Superior temporal gyrus (tissue), 1 donor: Measurements from ENCODE around the gene NR4A3.

ENCODE experiments used
- DNase-seq: peaks from one replicate; pipeline ENCODE4 v3.0.0-alpha.2; 2016; ENCODE audit errors: extremely low spot score

NR4A3 gene

GRCh38 chr9:99876190-99876589 lies 54.5 kb downstream of the NR4A3 start:
- DNase-seq = no peak

- no peak for DNase-seq
These were observed 57.0 kb downstream of the NR4A3 start for GRCh38 chr9:99878651-99879050.

GRCh38 chr9:99881769-99882168 lies 60.1 kb downstream of the NR4A3 start:
- no peak for DNase-seq

GRCh38 chr9:99885747-99886146 lies 64.1 kb downstream of the NR4A3 start:
- no peak for DNase-seq

GRCh38 chr9:99889120-99889519 lies 67.4 kb downstream of the NR4A3 start:
- DNase-seq = no peak

- no peak for DNase-seq
These were observed 73.1 kb downstream of the NR4A3 start for GRCh38 chr9:99894826-99895225.

GRCh38 chr9:99895510-99895909 lies 73.8 kb downstream of the NR4A3 start:
- no peak for DNase-seq

GRCh38 chr9:99896119-99896518 lies 74.4 kb downstream of the NR4A3 start:
- no peak for DNase-seq

- no peak for DNase-seq
These were observed 81.7 kb downstream of the NR4A3 start for GRCh38 chr9:99903393-99903792.

- DNase-seq = no peak
These were observed 84.2 kb downstream of the NR4A3 start for GRCh38 chr9:99905833-99906402.

- peak; percentile 77 for DNase-seq
These were observed 84.9 kb downstream of the NR4A3 start, which contains the start of gene STX17 for GRCh38 chr9:99906403-99907207. Gene STX17 (plus strand): TSS chr9:99906654. CDS start chr9:99915240, 8,586 bp downstream.

- DNase-seq = peak; percentile 21
These were observed 85.5 kb downstream of the NR4A3 start for GRCh38 chr9:99907208-99907532.

GRCh38 chr9:99911600-99911999 lies 89.9 kb downstream of the NR4A3 start:
- no peak for DNase-seq
